ENCODE data around the gene SUGCT.

The SUGCT gene

DNA sequence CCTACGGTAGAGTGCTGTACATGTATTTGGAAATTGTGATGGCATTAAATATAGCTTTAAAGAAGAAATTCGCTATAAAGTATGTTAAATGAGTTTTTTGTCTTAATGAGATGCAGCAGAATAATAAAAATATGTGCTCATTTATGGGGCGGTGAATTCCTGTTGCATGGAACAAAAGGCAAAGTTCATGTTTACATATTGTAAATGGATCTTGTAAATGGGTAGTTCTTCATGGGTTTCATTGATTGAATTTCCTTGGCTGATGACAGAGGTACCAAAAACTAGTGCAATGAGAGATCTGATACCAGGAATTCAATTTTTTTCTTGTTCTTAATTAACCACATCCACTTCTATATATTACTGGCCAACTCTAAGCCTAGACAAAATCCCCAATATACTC is 284.2 kb downstream of the SUGCT start:
- TF ChIP-seq, protein P1, sequence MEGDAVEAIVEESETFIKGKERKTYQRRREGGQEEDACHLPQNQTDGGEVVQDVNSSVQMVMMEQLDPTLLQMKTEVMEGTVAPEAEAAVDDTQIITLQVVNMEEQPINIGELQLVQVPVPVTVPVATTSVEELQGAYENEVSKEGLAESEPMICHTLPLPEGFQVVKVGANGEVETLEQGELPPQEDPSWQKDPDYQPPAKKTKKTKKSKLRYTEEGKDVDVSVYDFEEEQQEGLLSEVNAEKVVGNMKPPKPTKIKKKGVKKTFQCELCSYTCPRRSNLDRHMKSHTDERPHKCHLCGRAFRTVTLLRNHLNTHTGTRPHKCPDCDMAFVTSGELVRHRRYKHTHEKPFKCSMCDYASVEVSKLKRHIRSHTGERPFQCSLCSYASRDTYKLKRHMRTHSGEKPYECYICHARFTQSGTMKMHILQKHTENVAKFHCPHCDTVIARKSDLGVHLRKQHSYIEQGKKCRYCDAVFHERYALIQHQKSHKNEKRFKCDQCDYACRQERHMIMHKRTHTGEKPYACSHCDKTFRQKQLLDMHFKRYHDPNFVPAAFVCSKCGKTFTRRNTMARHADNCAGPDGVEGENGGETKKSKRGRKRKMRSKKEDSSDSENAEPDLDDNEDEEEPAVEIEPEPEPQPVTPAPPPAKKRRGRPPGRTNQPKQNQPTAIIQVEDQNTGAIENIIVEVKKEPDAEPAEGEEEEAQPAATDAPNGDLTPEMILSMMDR (conservative IDR thresholded peaks at IDR 0.05), result no peak
- H3K27ac ChIP-seq, result no peak overlapping the region

DNA sequence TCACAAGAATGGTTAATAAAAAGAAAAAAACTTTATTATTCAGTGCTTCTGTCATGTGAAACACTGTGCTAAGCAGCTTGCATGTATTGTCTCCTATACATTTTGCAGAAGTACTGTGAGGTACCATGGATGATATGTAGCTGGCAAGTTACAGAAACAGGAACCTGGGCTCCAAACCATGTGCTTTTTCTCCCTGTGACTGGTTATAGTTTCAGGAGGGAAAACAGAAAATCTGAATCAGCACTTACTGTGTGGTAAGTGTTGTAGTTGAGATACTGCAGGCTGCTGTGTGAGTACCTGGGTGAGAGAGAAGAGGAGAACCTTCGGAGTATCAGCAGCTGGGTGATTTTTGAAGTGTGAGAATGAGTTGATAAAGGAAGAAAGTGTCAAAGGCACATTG is 285.0 kb downstream of the SUGCT start:
- H3K27ac ChIP-seq, result no peak overlapping the region
- TF ChIP-seq, protein P1 (conservative IDR thresholded peaks at IDR 0.05), result no peak

DNA sequence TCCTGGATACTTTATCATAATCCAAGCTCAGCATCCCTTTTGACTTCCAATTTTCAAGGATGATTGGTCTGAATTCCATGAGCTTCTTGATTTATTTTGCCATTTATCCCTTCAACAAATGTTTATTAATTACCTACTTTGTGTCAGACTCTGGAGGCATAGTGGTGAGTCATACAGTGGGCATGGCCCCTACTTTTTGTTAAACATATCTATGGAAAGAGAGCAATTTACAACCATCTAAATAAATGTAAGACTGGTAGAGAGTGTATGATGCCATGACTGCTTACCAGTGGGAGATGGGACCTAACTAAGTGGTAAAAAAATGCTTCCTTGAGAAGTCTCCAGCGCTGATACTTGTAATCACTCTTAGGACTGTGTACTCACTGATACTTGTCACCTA is 286.6 kb downstream of the SUGCT start:
- TF ChIP-seq, protein P1 (conservative IDR thresholded peaks at IDR 0.05), result no peak
- H3K27ac ChIP-seq, result no peak overlapping the region

DNA sequence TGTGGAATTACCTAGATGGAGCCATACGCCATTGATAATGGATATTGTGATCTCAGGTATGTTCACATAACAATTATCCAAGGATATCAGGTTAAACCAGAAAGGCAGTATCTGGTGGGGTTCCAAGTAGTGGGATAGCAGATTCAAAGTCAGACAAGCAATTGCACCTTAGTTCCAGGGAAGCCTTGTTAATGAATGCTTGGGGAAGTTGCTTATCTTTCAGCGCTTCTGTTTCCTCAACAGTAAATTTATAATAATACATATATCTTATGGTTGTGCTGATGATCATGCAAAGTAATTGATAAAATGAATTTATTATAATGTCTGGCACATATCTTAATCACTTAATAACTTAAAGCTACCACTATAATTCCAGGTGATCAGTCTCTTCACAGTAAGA is 290.9 kb downstream of the SUGCT start:
- TF ChIP-seq, protein P1 (conservative IDR thresholded peaks at IDR 0.05), result no peak
- H3K27ac ChIP-seq, result no peak overlapping the region

DNA sequence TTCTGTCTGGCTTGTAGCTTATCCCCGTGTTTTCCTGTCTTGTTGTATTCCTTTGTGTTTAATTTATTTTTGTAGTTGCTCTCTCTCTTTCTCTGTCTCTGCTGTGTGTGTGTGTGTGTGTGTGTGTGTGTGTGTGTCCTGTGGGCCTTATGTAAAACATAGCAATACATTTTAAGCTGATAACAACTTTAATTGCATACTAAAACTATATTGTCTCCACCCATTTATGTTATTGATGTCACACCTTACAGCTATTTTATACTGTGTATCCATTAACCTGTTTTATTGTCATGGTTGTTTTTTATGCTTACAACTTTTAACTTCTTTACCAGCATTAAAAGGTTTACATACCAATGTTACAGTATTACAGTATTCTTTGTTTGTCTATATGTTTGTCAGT is 293.6 kb downstream of the SUGCT start:
- TF ChIP-seq, protein P1 (conservative IDR thresholded peaks at IDR 0.05), result no peak
- no peak overlapping the region for H3K27ac ChIP-seq

DNA sequence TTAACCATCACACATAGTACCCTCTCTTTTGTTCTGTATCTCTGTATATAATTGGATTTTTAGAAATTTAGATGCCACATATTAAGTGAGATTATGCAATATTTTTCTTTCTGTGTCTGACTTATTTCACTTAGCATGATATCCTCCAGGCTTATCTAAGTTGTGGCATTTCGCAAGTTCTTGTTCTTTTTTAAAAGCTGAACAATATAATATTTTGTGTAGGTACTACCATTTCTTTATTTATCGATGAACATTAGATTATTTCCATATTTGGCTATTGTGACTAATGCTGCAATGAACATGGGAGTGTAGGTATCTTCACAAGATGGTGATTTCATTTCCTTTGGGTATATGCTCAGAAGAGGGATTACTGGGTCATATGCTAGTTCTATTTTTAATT is 295.0 kb downstream of the SUGCT start:
- no peak overlapping the region for H3K27ac ChIP-seq
- TF ChIP-seq, protein P1 (conservative IDR thresholded peaks at IDR 0.05), result no peak

DNA sequence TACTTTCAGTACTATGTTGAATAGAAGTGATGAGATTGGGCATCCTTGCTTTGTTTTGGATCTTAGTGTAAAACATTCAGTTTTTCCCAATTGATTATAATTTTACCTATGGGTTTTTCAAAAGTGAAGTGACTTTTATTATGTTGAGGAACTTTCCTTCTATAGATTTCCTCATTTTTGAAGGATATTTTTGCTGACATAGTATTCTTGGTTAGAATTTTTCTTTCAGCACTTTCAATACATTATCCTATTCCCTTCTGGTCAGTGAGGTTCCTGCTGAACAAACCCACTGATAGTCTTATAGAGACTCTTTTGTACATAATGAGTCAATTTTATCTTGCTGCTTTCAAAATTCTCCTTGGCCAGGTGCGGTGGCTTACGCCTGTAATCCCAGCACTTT is 297.2 kb downstream of the SUGCT start:
- TF ChIP-seq, protein P1 (conservative IDR thresholded peaks at IDR 0.05), result no peak

DNA sequence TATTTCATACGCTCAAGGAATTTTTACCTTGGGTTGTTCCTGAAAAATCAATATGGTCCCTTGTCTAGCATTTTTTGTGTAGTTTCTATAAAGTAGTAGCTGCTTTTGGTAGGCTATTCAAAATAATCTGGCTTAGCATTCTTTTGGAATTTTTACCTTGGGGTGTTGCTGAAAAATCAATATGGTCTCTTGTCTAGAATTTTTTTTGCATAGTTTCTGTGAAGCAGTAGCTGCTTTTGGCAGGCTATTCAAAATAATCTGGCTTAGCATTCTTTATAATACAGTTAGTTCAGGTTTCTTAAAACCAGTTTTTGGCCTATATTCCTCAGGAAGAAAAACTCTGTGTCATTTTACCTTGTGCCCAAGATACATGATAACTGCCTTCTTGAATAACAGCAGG is 301.9 kb downstream of the SUGCT start:
- TF ChIP-seq, protein P1 (conservative IDR thresholded peaks at IDR 0.05), result no peak
- H3K27ac ChIP-seq, result no peak overlapping the region

More for the DNA sequence above, 297.2 kb downstream of the SUGCT start:
- H3K27ac ChIP-seq, result no peak overlapping the region
